ENCODE data around the gene ANLN.
A peak's percentile ranks its signal among the peaks of the same experiment; 100 is the strongest.

ANLN gene, protein sequence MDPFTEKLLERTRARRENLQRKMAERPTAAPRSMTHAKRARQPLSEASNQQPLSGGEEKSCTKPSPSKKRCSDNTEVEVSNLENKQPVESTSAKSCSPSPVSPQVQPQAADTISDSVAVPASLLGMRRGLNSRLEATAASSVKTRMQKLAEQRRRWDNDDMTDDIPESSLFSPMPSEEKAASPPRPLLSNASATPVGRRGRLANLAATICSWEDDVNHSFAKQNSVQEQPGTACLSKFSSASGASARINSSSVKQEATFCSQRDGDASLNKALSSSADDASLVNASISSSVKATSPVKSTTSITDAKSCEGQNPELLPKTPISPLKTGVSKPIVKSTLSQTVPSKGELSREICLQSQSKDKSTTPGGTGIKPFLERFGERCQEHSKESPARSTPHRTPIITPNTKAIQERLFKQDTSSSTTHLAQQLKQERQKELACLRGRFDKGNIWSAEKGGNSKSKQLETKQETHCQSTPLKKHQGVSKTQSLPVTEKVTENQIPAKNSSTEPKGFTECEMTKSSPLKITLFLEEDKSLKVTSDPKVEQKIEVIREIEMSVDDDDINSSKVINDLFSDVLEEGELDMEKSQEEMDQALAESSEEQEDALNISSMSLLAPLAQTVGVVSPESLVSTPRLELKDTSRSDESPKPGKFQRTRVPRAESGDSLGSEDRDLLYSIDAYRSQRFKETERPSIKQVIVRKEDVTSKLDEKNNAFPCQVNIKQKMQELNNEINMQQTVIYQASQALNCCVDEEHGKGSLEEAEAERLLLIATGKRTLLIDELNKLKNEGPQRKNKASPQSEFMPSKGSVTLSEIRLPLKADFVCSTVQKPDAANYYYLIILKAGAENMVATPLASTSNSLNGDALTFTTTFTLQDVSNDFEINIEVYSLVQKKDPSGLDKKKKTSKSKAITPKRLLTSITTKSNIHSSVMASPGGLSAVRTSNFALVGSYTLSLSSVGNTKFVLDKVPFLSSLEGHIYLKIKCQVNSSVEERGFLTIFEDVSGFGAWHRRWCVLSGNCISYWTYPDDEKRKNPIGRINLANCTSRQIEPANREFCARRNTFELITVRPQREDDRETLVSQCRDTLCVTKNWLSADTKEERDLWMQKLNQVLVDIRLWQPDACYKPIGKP

DNA sequence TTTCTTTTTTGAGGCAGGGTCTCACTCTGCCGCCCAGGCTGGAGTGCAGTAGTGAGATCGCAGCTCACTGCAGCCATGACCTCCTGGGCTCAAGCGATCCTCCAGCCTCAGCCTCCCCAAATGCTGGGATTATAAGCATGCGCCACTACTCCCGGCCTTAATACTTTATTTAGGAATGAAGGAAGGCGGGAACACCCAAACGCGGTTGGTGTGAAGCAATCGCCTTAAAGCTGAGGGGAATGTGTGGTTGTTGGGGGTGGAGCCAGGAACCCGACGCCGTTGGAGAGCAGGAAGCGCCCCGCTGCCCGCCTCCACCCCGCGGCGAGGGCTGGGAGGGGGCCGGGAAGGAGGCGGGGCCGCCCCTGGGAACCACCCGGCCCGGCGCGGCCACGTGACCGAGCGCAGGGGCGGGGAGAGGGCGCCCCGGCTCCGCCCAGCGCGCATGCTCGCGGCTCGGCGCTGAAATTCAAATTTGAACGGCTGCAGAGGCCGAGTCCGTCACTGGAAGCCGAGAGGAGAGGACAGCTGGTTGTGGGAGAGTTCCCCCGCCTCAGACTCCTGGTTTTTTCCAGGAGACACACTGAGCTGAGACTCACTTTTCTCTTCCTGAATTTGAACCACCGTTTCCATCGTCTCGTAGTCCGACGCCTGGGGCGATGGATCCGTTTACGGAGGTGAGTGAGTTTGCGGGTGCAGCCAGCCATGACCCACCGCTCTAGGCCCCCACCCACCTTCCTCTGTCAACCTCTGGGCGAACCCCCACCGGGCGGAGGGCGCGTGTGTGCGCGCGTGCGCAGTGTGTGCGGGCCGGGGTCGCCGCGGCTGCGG is at the start of gene ANLN:
ANLN (plus strand) TSS at position 492 of the 828 bp plus-strand sequence; CDS start at position 657, 165 bp downstream.
- H3K27ac ChIP-seq = peak within 1 kb of the TSS; percentile 72 to 76
- no peaks in the 10 kb centered on the region for H3K36me3 ChIP-seq
- intact Hi-C loops (cut with DNase I; ENCODE audit: low total_unique reads) = loop anchor here (2.0 to 10.0 kb wide), 3 partner anchors 23 to 1532 kb away; a partner anchor contains a TSS
- H3K9me3 ChIP-seq = no peaks in the 10 kb centered on the region
- H3K4me1 ChIP-seq = peaks cover 0 to 46% (median 20%) of the 10 kb centered on the region in 4 donors
- TF ChIP-seq, protein P1, sequence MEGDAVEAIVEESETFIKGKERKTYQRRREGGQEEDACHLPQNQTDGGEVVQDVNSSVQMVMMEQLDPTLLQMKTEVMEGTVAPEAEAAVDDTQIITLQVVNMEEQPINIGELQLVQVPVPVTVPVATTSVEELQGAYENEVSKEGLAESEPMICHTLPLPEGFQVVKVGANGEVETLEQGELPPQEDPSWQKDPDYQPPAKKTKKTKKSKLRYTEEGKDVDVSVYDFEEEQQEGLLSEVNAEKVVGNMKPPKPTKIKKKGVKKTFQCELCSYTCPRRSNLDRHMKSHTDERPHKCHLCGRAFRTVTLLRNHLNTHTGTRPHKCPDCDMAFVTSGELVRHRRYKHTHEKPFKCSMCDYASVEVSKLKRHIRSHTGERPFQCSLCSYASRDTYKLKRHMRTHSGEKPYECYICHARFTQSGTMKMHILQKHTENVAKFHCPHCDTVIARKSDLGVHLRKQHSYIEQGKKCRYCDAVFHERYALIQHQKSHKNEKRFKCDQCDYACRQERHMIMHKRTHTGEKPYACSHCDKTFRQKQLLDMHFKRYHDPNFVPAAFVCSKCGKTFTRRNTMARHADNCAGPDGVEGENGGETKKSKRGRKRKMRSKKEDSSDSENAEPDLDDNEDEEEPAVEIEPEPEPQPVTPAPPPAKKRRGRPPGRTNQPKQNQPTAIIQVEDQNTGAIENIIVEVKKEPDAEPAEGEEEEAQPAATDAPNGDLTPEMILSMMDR (IDR thresholded peaks at IDR 0.05) = no peak
- peak; percentile 94 to 97 for DNase-seq
- H3K27me3 ChIP-seq = no peaks in the 10 kb centered on the region
- peak within 1 kb of the TSS; percentile 57 to 69 for H3K4me3 ChIP-seq

DNA sequence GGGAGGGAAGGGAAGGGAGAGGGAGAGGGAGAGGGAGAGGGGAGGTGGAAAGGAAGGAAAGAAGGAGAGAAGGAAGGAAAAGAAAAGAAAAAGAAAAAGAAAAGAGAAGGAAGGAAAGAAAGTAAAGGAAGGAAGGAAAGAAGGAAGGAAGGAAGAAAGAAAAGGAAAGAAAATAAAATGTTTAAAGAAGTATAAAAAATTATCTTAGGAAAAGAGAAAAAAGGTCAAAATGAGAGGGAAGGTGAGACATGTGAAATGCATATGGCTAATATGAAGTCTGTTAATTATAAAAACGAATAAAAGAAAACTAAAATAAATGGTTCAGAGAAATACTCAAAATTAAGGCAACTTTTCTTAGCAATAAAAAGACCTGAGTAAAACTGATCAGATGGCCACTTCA is 46.1 kb upstream of the ANLN start:
- Histone ChIP-seq H3K27me3 (no peaks in the 10 kb centered on the region), H3K36me3 (no peaks in the 10 kb centered on the region), H3K9me3 (no peaks in the 10 kb centered on the region), H3K4me1 (peaks cover 0 to 8% (median 0%) of the 10 kb centered on the region in 4 donors), H3K27ac (no peak overlapping the region), H3K4me3 (no peak overlapping the region)
- DNase-seq = no peak
- TF ChIP-seq, protein P1 (IDR thresholded peaks at IDR 0.05) = no peak
- intact Hi-C loops (cut with DNase I; ENCODE audit: low total_unique reads) = no loop called here

DNA sequence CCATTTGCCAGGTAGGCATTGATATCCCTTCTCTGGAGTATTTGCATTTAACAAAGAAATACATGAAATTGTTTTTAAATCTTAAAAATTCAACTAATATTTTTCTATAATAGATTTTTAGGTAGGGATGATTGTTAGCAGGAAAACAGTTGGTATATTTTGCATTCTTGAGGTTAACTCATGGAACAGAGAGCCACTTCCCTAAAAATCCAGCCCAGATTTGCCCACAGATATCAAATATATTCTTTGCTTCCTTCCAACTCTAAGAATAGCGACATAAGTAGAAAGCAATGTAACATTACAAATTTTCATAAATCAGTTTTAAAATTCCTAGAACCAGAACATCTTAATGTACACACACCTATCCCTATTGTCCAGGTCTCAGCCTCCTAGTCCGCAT is 45.0 kb upstream of the ANLN start:
- TF ChIP-seq, protein P1 (IDR thresholded peaks at IDR 0.05) = no peak
- no peak overlapping the region for H3K4me3 ChIP-seq
- no peaks in the 10 kb centered on the region for H3K36me3 ChIP-seq
- H3K4me1 ChIP-seq = peaks cover 0 to 16% (median 2%) of the 10 kb centered on the region in 4 donors
- H3K27ac ChIP-seq = no peak overlapping the region
- no peaks in the 10 kb centered on the region for H3K9me3 ChIP-seq
- H3K27me3 ChIP-seq = no peaks in the 10 kb centered on the region
- no peak for DNase-seq
- intact Hi-C loops (cut with DNase I; ENCODE audit: low total_unique reads) = no loop called here

DNA sequence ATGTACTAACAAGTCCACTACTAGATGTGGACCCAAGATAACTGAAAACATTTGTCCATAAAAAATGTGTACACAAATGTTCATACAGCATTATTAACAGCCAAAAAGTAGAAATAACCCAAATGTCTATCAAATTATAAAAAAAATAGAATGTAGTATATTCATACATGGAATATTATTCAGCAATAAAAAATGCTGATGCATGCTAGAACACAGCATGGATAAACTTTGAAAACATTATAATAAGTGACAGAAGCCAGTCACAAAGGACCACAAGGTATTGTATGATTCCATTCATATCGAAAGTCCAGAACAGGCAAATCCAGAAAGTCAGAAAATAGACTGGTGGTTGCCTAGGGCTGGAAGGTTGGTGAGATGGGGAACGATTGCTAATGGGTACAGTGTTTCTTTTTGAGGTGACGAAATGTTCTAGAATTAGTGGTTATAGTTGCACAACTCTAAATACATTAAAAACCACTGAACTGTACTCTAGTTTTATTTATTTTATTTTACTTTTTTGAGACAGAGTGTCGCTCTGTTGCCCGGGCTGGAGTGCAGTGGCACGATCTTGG is 43.3 kb upstream of the ANLN start:
- Histone ChIP-seq H3K36me3 (no peaks in the 10 kb centered on the region), H3K9me3 (no peaks in the 10 kb centered on the region), H3K27me3 (no peaks in the 10 kb centered on the region), H3K27ac (no peak overlapping the region), H3K4me1 (peaks cover 0 to 16% (median 2%) of the 10 kb centered on the region in 4 donors), H3K4me3 (no peak overlapping the region)
- TF ChIP-seq, protein P1 (IDR thresholded peaks at IDR 0.05) = no peak
- intact Hi-C loops (cut with DNase I; ENCODE audit: low total_unique reads) = no loop called here
- DNase-seq = no peak
